ENCODE data around the gene SLX4.

GRCh38 chr16:3638916-3639644, 27.7 kb upstream of the SLX4 start:
- TF ChIP-seq CTCF (IDR thresholded peaks at IDR 0.05): no peak
- TF ChIP-seq POLR2A (IDR thresholded peaks at IDR 0.05): no peak
- TF ChIP-seq POLR2AphosphoS5 (IDR thresholded peaks at IDR 0.05): no peak
- TF ChIP-seq EP300 (IDR thresholded peaks at IDR 0.05): no peak

Data from gastroesophageal sphincter (tissue), 3 donors.